Chondrocyte (in vitro differentiated cells): Measurements from ENCODE around the gene TRDN. TPM values are rescaled to one million over a fixed set of nuclear protein-coding genes. Genes with fewer than 3 reads are reported as not detected.
"Not testable (repeated sequence)": the region's sequence is repeated elsewhere in the genome, so short reads cannot be mapped to it uniquely, and the experiment has no call there.

Experiments used
- DNase-seq: peaks from one replicate; pipeline ENCODE4 v3.0.0; 2021; ENCODE audit warnings: mixed read lengths, low spot score
- H3K27ac Mint-ChIP-seq: one replicate; pipeline ENCODE4 v1.8.0; 2021; ENCODE audit warnings: mild to moderate bottlenecking, moderate library complexity, mixed read lengths; ENCODE audit not compliant: unreplicated experiment
- H3K27me3 Mint-ChIP-seq: 2 replicates; pipeline ENCODE4 v1.8.0; 2021; ENCODE audit warnings: low read depth, mixed read lengths
- H3K36me3 Mint-ChIP-seq: 2 replicates; pipeline ENCODE4 v1.8.0; 2021; ENCODE audit warnings: low read depth, mixed read lengths
- H3K4me1 Mint-ChIP-seq: 2 replicates; pipeline ENCODE4 v1.8.0; 2021; ENCODE audit warnings: low read depth, mild to moderate bottlenecking, mixed read lengths
- H3K4me3 Mint-ChIP-seq: one replicate; pipeline ENCODE4 v1.8.0; 2021; ENCODE audit warnings: mild to moderate bottlenecking, moderate library complexity, mixed read lengths; ENCODE audit not compliant: unreplicated experiment
- H3K9me3 Mint-ChIP-seq: 2 replicates; pipeline ENCODE4 v1.8.0; 2021; ENCODE audit warnings: low read depth, mixed read lengths
- CTCF ChIP-seq: fragments of 200-600 bp; sonication (generic); IDR thresholded peaks from 2 replicates; pipeline ENCODE4 v1.5.0; 2021; ENCODE audit warnings: antibody characterized with exemption, mild to moderate bottlenecking, moderate library complexity
- total RNA-seq: library from RNA; stranded (reverse); gene quantifications from 3 replicates; pipeline ENCODE4 v1.2.1, GENCODE V29; 2021

Gene TRDN
- total RNA-seq, 1 donor from 2014 or later, result not detected

- TF ChIP-seq CTCF, result no peak
- Mint-ChIP-seq H3K27ac (no peak overlapping the region), H3K9me3 (no peaks in the 10 kb centered on the region), H3K4me3 (no peak overlapping the region), H3K36me3 (no peaks in the 10 kb centered on the region), H3K4me1 (no peaks in the 10 kb centered on the region), H3K27me3 (peaks cover 6% of the 10 kb centered on the region)
- DNase-seq, result no peak
These were observed 48.8 kb downstream of the TRDN start for GRCh38 chr6:123587838-123588545.

DNA sequence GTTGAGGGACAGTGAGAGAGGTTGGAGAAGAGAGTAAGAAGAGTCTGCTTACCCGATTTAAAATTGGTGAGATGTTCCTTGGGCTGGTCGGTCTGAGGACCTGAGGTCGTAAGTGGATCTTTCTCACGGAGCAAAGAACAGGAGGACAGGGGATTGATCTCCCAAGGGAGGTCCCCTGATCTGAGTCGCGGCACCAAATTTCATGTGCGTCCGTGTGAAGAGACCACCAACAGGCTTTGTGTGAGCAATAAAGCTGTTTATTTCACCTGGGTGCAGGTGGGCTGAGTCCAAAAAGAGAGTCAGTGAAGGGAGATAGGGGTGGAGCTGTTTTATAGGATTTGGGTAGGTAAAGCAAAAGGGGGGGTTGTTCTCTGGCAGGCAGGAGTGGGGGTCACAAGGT, 49.3 kb downstream of the TRDN start:
- H3K36me3 Mint-ChIP-seq, H3K4me3 Mint-ChIP-seq, DNase-seq, H3K27ac Mint-ChIP-seq, H3K4me1 Mint-ChIP-seq, H3K27me3 Mint-ChIP-seq, H3K9me3 Mint-ChIP-seq: not testable (repeated sequence)

DNA sequence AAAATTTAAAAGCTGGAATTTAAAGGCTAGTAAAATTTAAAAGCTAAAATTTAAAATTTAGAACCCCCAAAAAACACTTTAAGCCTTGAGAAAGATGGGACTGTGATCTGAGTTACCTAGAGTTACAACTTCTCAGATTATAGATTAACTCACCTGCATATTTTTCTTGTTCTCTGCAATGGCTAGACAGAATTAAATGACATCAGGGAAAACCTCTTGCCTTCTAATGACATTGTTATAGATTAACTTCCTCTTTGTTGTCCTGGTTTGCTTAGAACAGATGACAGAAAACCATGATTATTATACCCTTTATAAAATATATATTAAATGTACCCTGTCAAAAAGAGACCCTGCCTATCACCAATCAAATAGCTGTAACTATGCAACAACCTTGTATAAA, 56.4 kb downstream of the TRDN start:
- no peak overlapping the region for H3K27ac Mint-ChIP-seq
- no peak for DNase-seq
- H3K9me3 Mint-ChIP-seq, result no peaks in the 10 kb centered on the region
- H3K27me3 Mint-ChIP-seq, result peaks cover 7% of the 10 kb centered on the region
- no peaks in the 10 kb centered on the region for H3K36me3 Mint-ChIP-seq
- no peak overlapping the region for H3K4me3 Mint-ChIP-seq
- TF ChIP-seq CTCF, result no peak
- H3K4me1 Mint-ChIP-seq, result no peaks in the 10 kb centered on the region

- H3K36me3 Mint-ChIP-seq, result no peaks in the 10 kb centered on the region
- TF ChIP-seq CTCF, result no peak
- H3K4me3 Mint-ChIP-seq, result no peak overlapping the region
- DNase-seq, result no peak
- no peak overlapping the region for H3K27ac Mint-ChIP-seq
- H3K9me3 Mint-ChIP-seq, result no peaks in the 10 kb centered on the region
- no peaks in the 10 kb centered on the region for H3K4me1 Mint-ChIP-seq
- H3K27me3 Mint-ChIP-seq, result peaks cover 16% of the 10 kb centered on the region
These were observed 61.6 kb downstream of the TRDN start for GRCh38 chr6:123575188-123575587.

GRCh38 chr6:123570813-123571684, 65.7 kb downstream of the TRDN start:
- H3K4me1 Mint-ChIP-seq, result no peaks in the 10 kb centered on the region
- no peaks in the 10 kb centered on the region for H3K36me3 Mint-ChIP-seq
- H3K27ac Mint-ChIP-seq, result no peak overlapping the region
- TF ChIP-seq CTCF, result no peak
- H3K9me3 Mint-ChIP-seq, result no peaks in the 10 kb centered on the region
- H3K4me3 Mint-ChIP-seq, result no peak overlapping the region
- H3K27me3 Mint-ChIP-seq, result peaks cover 20% of the 10 kb centered on the region
- DNase-seq, result no peak
